Panc1 (cell line): ENCODE data around the gene PHKA2.

Source experiments
- CTCF ChIP-seq: fragments of 450-650 bp; IDR thresholded peaks from 2 replicates; pipeline ENCODE4 v1.5.1; 2017; ENCODE audit warnings: mild to moderate bottlenecking
- POLR2AphosphoS5 ChIP-seq: IDR thresholded peaks from 2 replicates; pipeline ENCODE4 v1.6.1; 2012; ENCODE audit warnings: mild to moderate bottlenecking, low read depth, low read length, moderate library complexity

GRCh38 chrX:18887825-18888212 lies 96.1 kb downstream of the PHKA2 start:
- no peak for TF ChIP-seq CTCF
- no peak for TF ChIP-seq POLR2AphosphoS5
